ENCODE measurements around the gene GFRA4.

DNA sequence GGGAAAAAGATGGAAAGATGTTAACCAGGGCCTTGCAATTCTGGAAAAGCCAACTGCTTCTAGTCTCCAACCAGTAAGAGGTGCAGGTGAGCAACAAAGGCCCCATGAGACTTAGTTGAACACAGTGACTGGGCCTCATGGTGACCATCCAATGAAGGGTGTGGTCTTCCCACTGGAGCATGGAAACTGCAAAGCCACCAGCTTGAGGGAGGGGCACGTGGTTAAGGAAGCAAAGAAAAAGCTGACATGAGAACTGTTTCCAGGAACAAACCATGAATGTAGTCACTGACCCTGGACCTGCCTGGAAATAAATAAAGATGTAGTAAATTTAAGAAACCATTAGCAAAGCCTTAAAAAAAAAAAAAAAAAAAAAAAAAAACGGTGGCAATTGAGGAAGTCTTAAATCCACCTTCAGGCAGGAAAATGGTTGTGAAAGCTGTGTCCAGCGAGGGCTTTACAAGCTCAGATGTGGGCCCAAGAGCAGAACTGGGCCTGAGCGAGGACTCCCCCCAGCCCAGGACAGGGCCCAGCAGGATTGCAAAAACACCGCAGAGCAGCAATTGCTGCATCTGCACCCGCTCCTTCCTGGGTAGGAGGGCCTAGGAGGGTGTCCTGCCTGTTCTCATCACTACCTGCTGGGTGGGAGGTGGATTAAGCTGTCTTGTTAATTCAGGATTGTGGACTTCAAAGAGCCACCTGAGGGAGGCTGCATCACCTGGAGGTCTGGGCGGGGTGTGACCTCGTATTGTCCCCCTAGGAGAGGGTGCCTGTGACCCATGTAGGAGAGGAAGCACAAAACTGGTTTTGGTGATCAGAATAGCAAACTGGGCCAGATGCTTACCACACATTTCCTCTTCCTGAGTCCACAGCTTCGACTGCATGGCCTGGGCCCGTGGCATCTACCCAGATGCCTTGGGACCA lies 10.3 kb downstream of the GFRA4 start:
- TF ChIP-seq, protein P1, sequence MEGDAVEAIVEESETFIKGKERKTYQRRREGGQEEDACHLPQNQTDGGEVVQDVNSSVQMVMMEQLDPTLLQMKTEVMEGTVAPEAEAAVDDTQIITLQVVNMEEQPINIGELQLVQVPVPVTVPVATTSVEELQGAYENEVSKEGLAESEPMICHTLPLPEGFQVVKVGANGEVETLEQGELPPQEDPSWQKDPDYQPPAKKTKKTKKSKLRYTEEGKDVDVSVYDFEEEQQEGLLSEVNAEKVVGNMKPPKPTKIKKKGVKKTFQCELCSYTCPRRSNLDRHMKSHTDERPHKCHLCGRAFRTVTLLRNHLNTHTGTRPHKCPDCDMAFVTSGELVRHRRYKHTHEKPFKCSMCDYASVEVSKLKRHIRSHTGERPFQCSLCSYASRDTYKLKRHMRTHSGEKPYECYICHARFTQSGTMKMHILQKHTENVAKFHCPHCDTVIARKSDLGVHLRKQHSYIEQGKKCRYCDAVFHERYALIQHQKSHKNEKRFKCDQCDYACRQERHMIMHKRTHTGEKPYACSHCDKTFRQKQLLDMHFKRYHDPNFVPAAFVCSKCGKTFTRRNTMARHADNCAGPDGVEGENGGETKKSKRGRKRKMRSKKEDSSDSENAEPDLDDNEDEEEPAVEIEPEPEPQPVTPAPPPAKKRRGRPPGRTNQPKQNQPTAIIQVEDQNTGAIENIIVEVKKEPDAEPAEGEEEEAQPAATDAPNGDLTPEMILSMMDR (conservative IDR thresholded peaks at IDR 0.05): no peak
- no peak for TF ChIP-seq EZH2 (IDR thresholded peaks at IDR 0.05; ENCODE audit: low read depth)

Data from PC-9 (cell line).